HEK293 (cell line): ENCODE data around the gene ZNF613.
A peak's percentile ranks its signal among the peaks of the same experiment; 100 is the strongest.

Source experiments
- BCL11A ChIP-seq: fragments of 450-650 bp; formaldehyde crosslinking; IDR thresholded peaks from 2 replicates; pipeline ENCODE4 v1.5.1; 2016; ENCODE audit warnings: low read depth, missing biosample characterization, missing genetic modification characterization
- GLI2 ChIP-seq: fragments of 450-650 bp; formaldehyde crosslinking; IDR thresholded peaks from 2 replicates; pipeline ENCODE4; 2017; ENCODE audit warnings: missing biosample characterization, missing genetic modification characterization, low read depth, borderline replicate concordance
- KLF10 ChIP-seq: fragments of 450-650 bp; IDR thresholded peaks from 2 replicates; pipeline ENCODE4 v1.5.1; 2018; ENCODE audit warnings: missing biosample characterization, mild to moderate bottlenecking, missing genetic modification characterization
- RBAK ChIP-seq: fragments of 450-650 bp; formaldehyde crosslinking; IDR thresholded peaks from 2 replicates; pipeline ENCODE4 v1.5.1; 2016; ENCODE audit warnings: missing biosample characterization, missing genetic modification characterization
- REPIN1 ChIP-seq: fragments of 450-650 bp; formaldehyde crosslinking; IDR thresholded peaks from 2 replicates; pipeline ENCODE4 v1.5.1; 2017; ENCODE audit warnings: missing biosample characterization, missing genetic modification characterization, low read depth
- SP3 ChIP-seq: fragments of 450-650 bp; formaldehyde crosslinking; IDR thresholded peaks from 2 replicates; pipeline ENCODE4 v1.5.1; 2016; ENCODE audit warnings: missing biosample characterization, missing genetic modification characterization
- TSHZ1 ChIP-seq: fragments of 450-650 bp; formaldehyde crosslinking; IDR thresholded peaks from 2 replicates; pipeline ENCODE4 v1.5.1; 2016; ENCODE audit warnings: missing biosample characterization, missing genetic modification characterization, borderline replicate concordance
- ZBTB6 ChIP-seq: fragments of 450-650 bp; formaldehyde crosslinking; IDR thresholded peaks from 2 replicates; pipeline ENCODE4 v1.5.1; 2017; ENCODE audit warnings: missing biosample characterization, missing genetic modification characterization
- ZBTB7A ChIP-seq: fragments of 450-650 bp; formaldehyde crosslinking; IDR thresholded peaks from 2 replicates; pipeline ENCODE4 v1.5.1; 2016; ENCODE audit warnings: low read depth, missing biosample characterization, missing genetic modification characterization
- ZEB2 ChIP-seq: fragments of 450-650 bp; formaldehyde crosslinking; IDR thresholded peaks from 2 replicates; pipeline ENCODE4 v1.5.1; 2016; ENCODE audit warnings: missing biosample characterization, missing genetic modification characterization
- ZFHX2 ChIP-seq: fragments of 450-650 bp; formaldehyde crosslinking; conservative IDR thresholded peaks from 2 replicates; pipeline ENCODE4 v1.5.1; 2016; ENCODE audit warnings: missing biosample characterization, missing genetic modification characterization
- ZNF223 ChIP-seq: fragments of 450-650 bp; formaldehyde crosslinking; IDR thresholded peaks from 2 replicates; pipeline ENCODE4 v1.5.1; 2016; ENCODE audit warnings: missing biosample characterization, missing genetic modification characterization
- ZNF302 ChIP-seq: fragments of 450-650 bp; formaldehyde crosslinking; IDR thresholded peaks from 2 replicates; pipeline ENCODE4 v1.5.1; 2016; ENCODE audit warnings: missing biosample characterization, missing genetic modification characterization, low read depth
- ZNF324 ChIP-seq: fragments of 450-650 bp; formaldehyde crosslinking; IDR thresholded peaks from 2 replicates; pipeline ENCODE4 v1.5.1; 2016; ENCODE audit warnings: missing biosample characterization, missing genetic modification characterization
- ZNF37A ChIP-seq: fragments of 450-650 bp; IDR thresholded peaks from 2 replicates; pipeline ENCODE4 v1.5.1; 2018; ENCODE audit warnings: missing biosample characterization, missing genetic modification characterization
- ZNF416 ChIP-seq: fragments of 450-650 bp; formaldehyde crosslinking; IDR thresholded peaks from 2 replicates; pipeline ENCODE4 v1.5.1; 2016; ENCODE audit warnings: missing biosample characterization, missing genetic modification characterization
- ZNF521 ChIP-seq: fragments of 450-650 bp; formaldehyde crosslinking; IDR thresholded peaks from 2 replicates; pipeline ENCODE4 v1.5.1; 2017; ENCODE audit warnings: missing biosample characterization, mild to moderate bottlenecking, missing genetic modification characterization
- ZNF580 ChIP-seq: fragments of 450-650 bp; formaldehyde crosslinking; IDR thresholded peaks from 2 replicates; pipeline ENCODE4 v1.5.1; 2016; ENCODE audit warnings: missing biosample characterization, missing genetic modification characterization
- ZNF621 ChIP-seq: fragments of 450-650 bp; formaldehyde crosslinking; IDR thresholded peaks from 2 replicates; pipeline ENCODE4 v1.5.1; 2017; ENCODE audit warnings: missing biosample characterization, missing genetic modification characterization
- ZNF658 ChIP-seq: fragments of 450-650 bp; formaldehyde crosslinking; IDR thresholded peaks from 2 replicates; pipeline ENCODE4; 2016; ENCODE audit warnings: missing biosample characterization, missing genetic modification characterization
- ZNF670 ChIP-seq: fragments of 450-650 bp; formaldehyde crosslinking; IDR thresholded peaks from 2 replicates; pipeline ENCODE4 v1.5.1; 2016; ENCODE audit warnings: missing biosample characterization, missing genetic modification characterization, low read depth
- ZNF768 ChIP-seq: fragments of 450-650 bp; formaldehyde crosslinking; IDR thresholded peaks from 2 replicates; pipeline ENCODE4 v1.5.1; 2018; ENCODE audit warnings: missing biosample characterization, mild to moderate bottlenecking, missing genetic modification characterization
- ZNF791 ChIP-seq: fragments of 450-650 bp; formaldehyde crosslinking; IDR thresholded peaks from 2 replicates; pipeline ENCODE4 v1.5.1; 2016; ENCODE audit warnings: missing biosample characterization, missing genetic modification characterization
- ZSCAN18 ChIP-seq: fragments of 450-650 bp; formaldehyde crosslinking; IDR thresholded peaks from 2 replicates; pipeline ENCODE4 v1.5.1; 2016; ENCODE audit warnings: missing biosample characterization, missing genetic modification characterization
- TF ChIP-seq, protein P1 (sequence below): fragments of 450-650 bp; formaldehyde crosslinking; IDR thresholded peaks from 2 replicates; pipeline ENCODE4 v1.5.1; 2016; ENCODE audit warnings: missing biosample characterization, missing genetic modification characterization
- TF ChIP-seq, protein P2 (sequence below): fragments of 450-650 bp; formaldehyde crosslinking; IDR thresholded peaks from 2 replicates; pipeline ENCODE4 v1.5.1; 2016; ENCODE audit warnings: missing biosample characterization, missing genetic modification characterization
- TF ChIP-seq, protein P3 (sequence below): fragments of 450-650 bp; formaldehyde crosslinking; IDR thresholded peaks from 2 replicates; pipeline ENCODE4 v1.5.1; 2016; ENCODE audit warnings: missing biosample characterization, missing genetic modification characterization, borderline replicate concordance

The ZNF613 gene

GRCh38 chr19:51887522-51888498 lies 39.5 kb upstream of the ZNF613 start, which contains the start of gene ZNF577 (continued):
- TF ChIP-seq ZNF416 (tag by site-specific recombination) (no peak), SP3 (tag by site-specific recombination) (peak; percentile 61), RBAK (tag by site-specific recombination) (no peak), REPIN1 (tag by site-specific recombination) (no peak), GLI2 (tag by site-specific recombination) (no peak), ZNF37A (tag by site-specific recombination) (no peak), TSHZ1 (tag by site-specific recombination) (no peak), ZNF223 (no peak), BCL11A (tag by site-specific recombination) (no peak), ZNF521 (no peak), ZNF302 (tag by site-specific recombination) (no peak), ZNF580 (tag by site-specific recombination) (no peak; the same call in 1 of the 2 replicates), ZBTB6 (tag by site-specific recombination) (no peak), ZEB2 (no peak), ZNF324 (tag by site-specific recombination) (no peak), ZNF670 (tag by site-specific recombination) (no peak), ZNF621 (tag by site-specific recombination) (no peak), ZNF768 (tag by site-specific recombination) (no peak), KLF10 (tag by site-specific recombination) (no peak), ZFHX2 (peak; percentile 46), ZBTB7A (no peak), ZNF658 (no peak), ZNF791 (no peak), ZSCAN18 (tag by site-specific recombination) (no peak)
- TF ChIP-seq, protein P1, sequence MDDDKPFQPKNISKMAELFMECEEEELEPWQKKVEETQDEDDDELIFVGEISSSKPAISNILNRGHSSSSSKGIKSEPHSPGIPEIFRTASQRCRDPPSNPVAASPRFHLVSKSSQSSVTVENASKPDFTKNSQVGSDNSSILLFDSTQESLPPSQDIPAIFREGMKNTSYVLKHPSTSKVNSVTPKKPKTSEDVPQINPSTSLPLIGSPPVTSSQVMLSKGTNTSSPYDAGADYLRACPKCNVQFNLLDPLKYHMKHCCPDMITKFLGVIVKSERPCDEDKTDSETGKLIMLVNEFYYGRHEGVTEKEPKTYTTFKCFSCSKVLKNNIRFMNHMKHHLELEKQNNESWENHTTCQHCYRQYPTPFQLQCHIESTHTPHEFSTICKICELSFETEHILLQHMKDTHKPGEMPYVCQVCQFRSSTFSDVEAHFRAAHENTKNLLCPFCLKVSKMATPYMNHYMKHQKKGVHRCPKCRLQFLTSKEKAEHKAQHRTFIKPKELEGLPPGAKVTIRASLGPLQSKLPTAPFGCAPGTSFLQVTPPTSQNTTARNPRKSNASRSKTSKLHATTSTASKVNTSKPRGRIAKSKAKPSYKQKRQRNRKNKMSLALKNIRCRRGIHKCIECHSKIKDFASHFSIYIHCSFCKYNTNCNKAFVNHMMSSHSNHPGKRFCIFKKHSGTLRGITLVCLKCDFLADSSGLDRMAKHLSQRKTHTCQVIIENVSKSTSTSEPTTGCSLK (tag by site-specific recombination): no peak
- TF ChIP-seq, protein P2, sequence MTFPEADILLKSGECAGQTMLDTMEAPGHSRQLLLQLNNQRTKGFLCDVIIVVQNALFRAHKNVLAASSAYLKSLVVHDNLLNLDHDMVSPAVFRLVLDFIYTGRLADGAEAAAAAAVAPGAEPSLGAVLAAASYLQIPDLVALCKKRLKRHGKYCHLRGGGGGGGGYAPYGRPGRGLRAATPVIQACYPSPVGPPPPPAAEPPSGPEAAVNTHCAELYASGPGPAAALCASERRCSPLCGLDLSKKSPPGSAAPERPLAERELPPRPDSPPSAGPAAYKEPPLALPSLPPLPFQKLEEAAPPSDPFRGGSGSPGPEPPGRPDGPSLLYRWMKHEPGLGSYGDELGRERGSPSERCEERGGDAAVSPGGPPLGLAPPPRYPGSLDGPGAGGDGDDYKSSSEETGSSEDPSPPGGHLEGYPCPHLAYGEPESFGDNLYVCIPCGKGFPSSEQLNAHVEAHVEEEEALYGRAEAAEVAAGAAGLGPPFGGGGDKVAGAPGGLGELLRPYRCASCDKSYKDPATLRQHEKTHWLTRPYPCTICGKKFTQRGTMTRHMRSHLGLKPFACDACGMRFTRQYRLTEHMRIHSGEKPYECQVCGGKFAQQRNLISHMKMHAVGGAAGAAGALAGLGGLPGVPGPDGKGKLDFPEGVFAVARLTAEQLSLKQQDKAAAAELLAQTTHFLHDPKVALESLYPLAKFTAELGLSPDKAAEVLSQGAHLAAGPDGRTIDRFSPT: no peak
- TF ChIP-seq, protein P3, sequence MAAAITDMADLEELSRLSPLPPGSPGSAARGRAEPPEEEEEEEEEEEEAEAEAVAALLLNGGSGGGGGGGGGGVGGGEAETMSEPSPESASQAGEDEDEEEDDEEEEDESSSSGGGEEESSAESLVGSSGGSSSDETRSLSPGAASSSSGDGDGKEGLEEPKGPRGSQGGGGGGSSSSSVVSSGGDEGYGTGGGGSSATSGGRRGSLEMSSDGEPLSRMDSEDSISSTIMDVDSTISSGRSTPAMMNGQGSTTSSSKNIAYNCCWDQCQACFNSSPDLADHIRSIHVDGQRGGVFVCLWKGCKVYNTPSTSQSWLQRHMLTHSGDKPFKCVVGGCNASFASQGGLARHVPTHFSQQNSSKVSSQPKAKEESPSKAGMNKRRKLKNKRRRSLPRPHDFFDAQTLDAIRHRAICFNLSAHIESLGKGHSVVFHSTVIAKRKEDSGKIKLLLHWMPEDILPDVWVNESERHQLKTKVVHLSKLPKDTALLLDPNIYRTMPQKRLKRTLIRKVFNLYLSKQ: no peak
